T-helper 2 cell treated with Interferon-gamma antibody and Interleukin-4, amounts not matched to agents 5 μg/mL and 100 μg/mL, for 36 hours (primary cell): ENCODE measurements around the gene UBE2L3.
"Not testable (repeated sequence)": the region's sequence is repeated elsewhere in the genome, so short reads cannot be mapped to it uniquely, and the experiment has no call there.

Source experiments
- DNase-seq: peaks from one replicate; pipeline ENCODE4 v3.0.0; 2021; ENCODE audit warnings: low spot score
- H3K27ac Mint-ChIP-seq: one replicate; pipeline ENCODE4 v1.8.0; 2021; ENCODE audit warnings: mild to moderate bottlenecking, mixed read lengths
- H3K27me3 Mint-ChIP-seq: one replicate; pipeline ENCODE4 v1.8.0; 2021; ENCODE audit warnings: low read depth, mixed read lengths
- H3K36me3 Mint-ChIP-seq: one replicate; pipeline ENCODE4 v1.8.0; 2021; ENCODE audit warnings: low read depth, mixed read lengths
- H3K4me1 Mint-ChIP-seq: one replicate; pipeline ENCODE4 v1.8.0; 2021; ENCODE audit warnings: low read depth, mixed read lengths
- H3K4me3 Mint-ChIP-seq: one replicate; pipeline ENCODE4 v1.8.0; 2022; ENCODE audit warnings: mild to moderate bottlenecking, moderate library complexity, mixed read lengths
- H3K9me3 Mint-ChIP-seq: one replicate; pipeline ENCODE4 v1.8.0; 2021; ENCODE audit warnings: mixed read lengths

Gene UBE2L3

DNA sequence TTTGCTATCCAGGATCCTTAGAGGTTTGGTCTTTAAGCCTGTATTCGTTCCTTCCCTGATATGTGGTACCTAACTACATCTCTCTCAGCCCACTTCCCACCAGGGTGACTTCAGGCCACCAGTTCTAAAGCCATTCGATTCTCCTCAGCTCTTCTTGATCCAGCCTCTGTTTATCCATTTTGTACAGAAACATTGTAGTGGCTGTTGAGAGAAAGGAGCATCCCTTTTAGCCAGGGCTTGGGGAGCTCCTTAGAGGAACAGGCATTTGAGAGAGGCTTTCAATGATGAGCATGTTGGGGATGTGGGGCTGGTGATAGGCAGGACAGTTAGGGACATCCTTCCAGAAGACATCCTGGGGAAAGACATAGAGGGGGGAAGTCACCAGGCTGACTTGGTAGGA lies 17.9 kb downstream of the UBE2L3 start:
- no peak overlapping the region for H3K4me3 Mint-ChIP-seq
- no peaks in the 10 kb centered on the region for H3K27me3 Mint-ChIP-seq
- DNase-seq, result no peak
- peaks cover 20% of the 10 kb centered on the region for H3K4me1 Mint-ChIP-seq
- H3K36me3 Mint-ChIP-seq, result peaks cover 7% of the 10 kb centered on the region
- peak overlapping the region; percentile 28 for H3K27ac Mint-ChIP-seq
- no peaks in the 10 kb centered on the region for H3K9me3 Mint-ChIP-seq

DNA sequence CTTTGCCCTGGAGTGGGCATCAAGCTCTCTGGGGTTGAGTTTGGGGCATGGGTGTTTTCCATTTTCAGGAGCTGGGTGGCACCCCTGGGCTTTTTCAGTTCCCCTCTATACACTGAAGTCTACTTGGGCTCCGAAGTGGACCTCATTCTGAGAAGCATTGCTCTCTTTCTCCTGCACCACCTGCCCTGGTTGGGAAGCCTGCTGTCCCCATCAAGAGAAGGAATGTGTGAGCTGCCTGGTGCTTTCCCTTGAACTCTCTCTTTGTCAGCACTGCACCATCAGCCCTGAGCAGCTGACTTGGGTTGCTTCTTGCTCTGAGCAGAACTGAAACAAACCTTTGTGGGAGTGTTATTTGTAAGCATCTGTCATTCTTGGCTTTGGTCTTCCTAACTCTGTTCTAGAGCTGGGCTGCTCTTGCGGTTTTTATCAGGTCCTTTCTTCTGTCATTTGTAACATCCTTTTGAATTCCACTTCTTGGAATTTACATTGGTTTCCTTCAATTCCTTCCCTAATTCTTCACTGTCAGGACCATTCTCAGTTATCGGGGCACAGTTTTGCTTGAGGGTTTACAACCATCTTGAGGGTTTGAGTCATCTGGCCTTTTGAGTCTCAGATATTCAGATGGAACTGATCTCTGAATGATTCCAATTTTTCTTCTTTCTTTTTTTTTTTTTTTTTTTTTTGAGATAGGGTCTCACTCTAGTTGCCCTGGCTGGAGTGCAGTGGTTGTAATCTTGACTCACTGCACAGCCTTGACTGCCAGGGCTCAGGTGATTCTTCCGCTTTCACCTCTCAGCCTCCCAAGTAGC lies 20.5 kb downstream of the UBE2L3 start:
- peak; percentile 67 for DNase-seq
- peaks cover 23% of the 10 kb centered on the region for H3K4me1 Mint-ChIP-seq
- H3K9me3 Mint-ChIP-seq, result no peaks in the 10 kb centered on the region
- peak overlapping the region; percentile 71 for H3K27ac Mint-ChIP-seq
- H3K36me3 Mint-ChIP-seq, result peaks cover 22% of the 10 kb centered on the region
- H3K4me3 Mint-ChIP-seq, result peak overlapping the region; percentile 25
- no peaks in the 10 kb centered on the region for H3K27me3 Mint-ChIP-seq

DNA sequence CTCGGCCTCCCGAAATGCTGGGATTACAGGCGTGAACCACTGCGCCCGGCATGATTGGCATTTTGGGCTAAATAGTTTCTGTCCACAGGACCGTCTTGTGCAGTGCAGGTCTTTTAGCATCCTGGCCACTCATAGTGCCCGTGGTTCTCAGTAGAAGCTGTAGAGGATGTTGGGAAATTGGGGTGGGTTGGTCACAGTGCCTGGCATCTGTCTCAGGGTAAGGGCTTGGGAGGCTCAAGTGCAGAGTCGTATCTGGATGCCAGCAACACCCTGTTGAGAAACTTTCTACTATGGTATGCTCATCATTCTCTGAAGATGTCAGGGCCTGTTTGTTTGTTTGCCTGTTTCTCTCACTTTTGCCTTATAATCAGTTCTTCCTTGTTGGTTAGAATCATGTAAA lies 21.9 kb downstream of the UBE2L3 start:
- DNase-seq, result no peak
- peaks cover 36% of the 10 kb centered on the region for H3K36me3 Mint-ChIP-seq
- no peaks in the 10 kb centered on the region for H3K27me3 Mint-ChIP-seq
- H3K27ac Mint-ChIP-seq, result no peak overlapping the region
- no peak overlapping the region for H3K4me3 Mint-ChIP-seq
- H3K4me1 Mint-ChIP-seq, result peaks cover 22% of the 10 kb centered on the region
- H3K9me3 Mint-ChIP-seq, result no peaks in the 10 kb centered on the region

DNA sequence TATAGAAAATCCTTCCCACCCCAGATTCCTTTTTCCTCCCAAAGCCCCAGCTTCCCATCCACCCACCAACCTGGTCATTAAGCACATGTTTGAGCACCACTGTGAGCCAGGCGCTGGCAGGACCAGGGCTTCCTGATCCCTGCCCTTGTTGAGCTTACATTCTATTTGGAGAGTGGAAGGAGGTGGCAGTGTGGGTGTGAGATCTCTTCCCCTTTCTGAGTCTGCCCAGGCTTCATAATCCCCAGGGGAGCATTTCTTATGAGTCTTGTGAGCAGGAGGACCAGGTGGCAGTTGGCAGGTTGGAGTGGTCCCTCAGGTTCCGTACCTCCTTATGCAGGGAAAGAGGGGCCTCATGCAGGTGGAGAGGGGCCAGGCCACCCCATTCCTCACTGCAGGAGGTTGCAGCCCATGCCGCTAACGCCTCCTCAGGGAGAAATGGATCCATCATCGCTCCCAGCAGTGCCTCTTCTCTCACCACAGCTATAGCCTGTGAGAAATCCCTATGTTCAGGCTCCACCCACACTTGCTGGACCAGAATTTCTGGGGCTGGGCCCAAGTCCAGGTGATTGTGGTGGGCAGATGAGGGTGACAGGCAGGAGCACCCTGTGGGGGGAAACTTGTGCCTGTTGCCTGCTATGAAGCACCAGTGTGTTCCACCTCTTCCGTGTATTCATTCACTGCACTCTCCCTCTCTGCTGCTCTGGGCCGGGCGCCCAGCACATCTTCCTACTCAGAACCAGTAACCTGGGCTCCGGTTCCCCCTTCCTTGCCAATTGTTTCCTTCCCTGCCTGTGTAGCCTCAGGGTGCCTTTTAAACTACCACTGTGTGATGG lies 23.5 kb downstream of the UBE2L3 start:
- no peak overlapping the region for H3K4me3 Mint-ChIP-seq
- H3K27me3 Mint-ChIP-seq, result no peaks in the 10 kb centered on the region
- H3K4me1 Mint-ChIP-seq, result peaks cover 22% of the 10 kb centered on the region
- no peak for DNase-seq
- no peaks in the 10 kb centered on the region for H3K9me3 Mint-ChIP-seq
- no peak overlapping the region for H3K27ac Mint-ChIP-seq
- peaks cover 47% of the 10 kb centered on the region for H3K36me3 Mint-ChIP-seq

DNA sequence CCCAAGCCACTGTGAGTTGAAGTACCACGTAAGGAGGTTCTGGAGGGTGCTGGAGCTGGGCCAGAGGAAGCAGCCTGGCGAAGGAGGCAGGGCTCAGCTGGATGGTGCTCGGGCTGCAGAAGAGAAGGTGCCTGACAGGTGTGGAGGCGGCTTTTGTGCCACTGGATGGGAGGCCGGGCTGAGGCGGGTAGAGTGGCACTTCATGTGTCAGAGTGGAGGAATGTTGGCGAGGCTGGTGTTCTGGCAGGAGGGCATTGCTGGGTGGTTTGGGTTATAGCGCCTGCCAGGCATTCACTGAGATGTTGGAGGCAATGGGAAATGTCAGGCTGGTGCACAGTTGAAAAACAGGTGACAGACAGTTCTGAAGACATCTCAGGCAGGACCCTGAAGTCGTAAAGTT lies 24.2 kb downstream of the UBE2L3 start:
- no peak overlapping the region for H3K27ac Mint-ChIP-seq
- H3K9me3 Mint-ChIP-seq, result no peaks in the 10 kb centered on the region
- H3K27me3 Mint-ChIP-seq, result no peaks in the 10 kb centered on the region
- no peak for DNase-seq
- peaks cover 51% of the 10 kb centered on the region for H3K36me3 Mint-ChIP-seq
- H3K4me1 Mint-ChIP-seq, result peaks cover 22% of the 10 kb centered on the region
- no peak overlapping the region for H3K4me3 Mint-ChIP-seq

DNA sequence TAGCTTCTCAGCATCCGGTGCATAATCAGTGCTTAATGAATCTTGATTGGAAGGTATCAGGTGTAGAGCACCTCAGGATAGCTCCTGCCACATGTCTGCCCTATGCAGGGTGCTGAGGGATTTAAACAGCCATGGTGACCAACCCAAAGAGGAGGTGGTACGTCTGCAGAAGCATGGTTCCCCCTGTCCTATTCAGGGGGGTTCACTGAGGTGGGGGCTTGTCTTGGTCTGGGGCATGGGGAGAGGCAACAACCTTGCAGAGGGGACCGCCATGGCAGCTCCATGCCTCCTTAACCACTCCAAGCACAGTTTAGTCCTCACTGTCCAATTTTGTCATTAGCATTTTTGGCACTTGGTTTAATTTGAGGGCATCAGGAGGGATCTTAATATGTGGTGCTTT lies 24.9 kb downstream of the UBE2L3 start:
- Mint-ChIP-seq H3K4me3 (no peak overlapping the region), H3K27me3 (no peaks in the 10 kb centered on the region), H3K36me3 (peaks cover 52% of the 10 kb centered on the region), H3K27ac (no peak overlapping the region), H3K9me3 (no peaks in the 10 kb centered on the region), H3K4me1 (peaks cover 19% of the 10 kb centered on the region)
- no peak for DNase-seq

DNA sequence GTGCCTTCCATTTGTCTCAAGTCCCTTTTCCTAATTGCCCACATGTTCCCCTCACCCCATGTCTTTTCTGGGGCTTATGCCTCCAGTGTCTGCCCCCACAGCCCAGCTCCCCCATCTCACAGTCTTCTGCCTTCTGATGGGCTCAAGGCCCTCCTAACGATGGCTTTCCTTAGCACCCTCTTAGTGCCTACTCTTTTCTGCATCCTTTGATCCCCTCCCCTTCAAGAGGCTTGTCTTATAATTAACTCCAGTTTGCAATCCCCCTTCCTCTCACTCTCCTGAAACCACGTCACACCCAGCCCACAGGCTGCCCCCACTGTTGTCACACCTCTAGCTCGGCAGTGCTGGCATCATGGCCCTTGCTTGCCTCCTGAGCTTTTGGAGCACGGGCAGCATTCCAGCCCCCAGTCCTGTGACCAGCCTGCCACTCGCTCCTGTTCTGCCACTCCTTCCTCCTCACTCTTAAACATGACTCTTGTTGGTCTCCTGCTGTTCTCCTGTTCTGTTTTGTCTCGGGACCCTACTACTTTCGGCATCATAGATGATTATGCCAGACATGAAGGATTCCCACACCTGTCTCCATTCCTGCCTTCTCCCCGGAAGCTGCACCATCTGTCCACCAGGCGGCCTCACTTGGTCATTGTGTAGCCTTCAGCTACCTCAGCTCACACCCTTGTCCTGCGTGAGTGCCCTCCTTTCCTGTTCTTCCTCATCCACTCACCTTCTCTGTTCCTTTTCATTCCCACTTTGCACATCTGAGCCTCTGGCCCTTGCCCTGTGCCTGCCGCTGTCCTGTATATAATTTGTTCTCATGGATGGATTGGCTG lies 26.1 kb downstream of the UBE2L3 start:
- Mint-ChIP-seq H3K4me1 (peaks cover 11% of the 10 kb centered on the region), H3K36me3 (peaks cover 54% of the 10 kb centered on the region), H3K27me3 (no peaks in the 10 kb centered on the region), H3K4me3 (no peak overlapping the region), H3K9me3 (no peaks in the 10 kb centered on the region), H3K27ac (peak overlapping the region; percentile 21)
- DNase-seq, result no peak

DNA sequence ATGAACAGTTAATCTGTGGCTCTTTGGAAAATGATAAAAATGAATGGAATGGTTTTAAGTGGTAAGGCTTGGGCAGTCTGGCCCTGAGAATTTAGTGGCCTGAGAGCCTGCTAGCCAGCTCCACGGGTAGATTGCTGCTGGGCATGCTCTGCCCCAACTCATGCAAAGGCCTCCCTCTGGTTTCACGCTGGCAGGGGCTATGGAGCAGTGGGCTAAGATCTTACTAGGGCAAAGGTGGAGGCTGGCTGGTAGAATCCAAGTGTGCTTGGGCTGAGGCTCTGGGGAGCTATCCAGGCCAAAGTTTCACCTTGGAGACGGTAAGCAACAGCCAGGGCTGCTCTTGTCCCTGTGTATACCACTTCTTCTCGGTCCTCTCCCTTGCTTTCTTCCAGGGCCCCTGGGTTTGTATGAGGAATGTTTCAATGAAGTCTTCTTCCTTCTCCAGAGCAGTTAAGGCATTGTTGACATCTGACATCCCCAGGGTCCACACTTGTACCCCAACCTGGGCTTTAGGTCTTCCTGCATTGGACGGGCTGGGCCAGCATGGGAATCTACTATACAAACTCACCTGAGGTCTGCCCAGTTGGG lies 27.4 kb downstream of the UBE2L3 start:
- H3K27me3 Mint-ChIP-seq, result no peaks in the 10 kb centered on the region
- H3K9me3 Mint-ChIP-seq, result no peaks in the 10 kb centered on the region
- H3K27ac Mint-ChIP-seq, result no peak overlapping the region
- peaks cover 9% of the 10 kb centered on the region for H3K4me1 Mint-ChIP-seq
- no peak overlapping the region for H3K4me3 Mint-ChIP-seq
- H3K36me3 Mint-ChIP-seq, result peaks cover 60% of the 10 kb centered on the region
- no peak for DNase-seq

DNA sequence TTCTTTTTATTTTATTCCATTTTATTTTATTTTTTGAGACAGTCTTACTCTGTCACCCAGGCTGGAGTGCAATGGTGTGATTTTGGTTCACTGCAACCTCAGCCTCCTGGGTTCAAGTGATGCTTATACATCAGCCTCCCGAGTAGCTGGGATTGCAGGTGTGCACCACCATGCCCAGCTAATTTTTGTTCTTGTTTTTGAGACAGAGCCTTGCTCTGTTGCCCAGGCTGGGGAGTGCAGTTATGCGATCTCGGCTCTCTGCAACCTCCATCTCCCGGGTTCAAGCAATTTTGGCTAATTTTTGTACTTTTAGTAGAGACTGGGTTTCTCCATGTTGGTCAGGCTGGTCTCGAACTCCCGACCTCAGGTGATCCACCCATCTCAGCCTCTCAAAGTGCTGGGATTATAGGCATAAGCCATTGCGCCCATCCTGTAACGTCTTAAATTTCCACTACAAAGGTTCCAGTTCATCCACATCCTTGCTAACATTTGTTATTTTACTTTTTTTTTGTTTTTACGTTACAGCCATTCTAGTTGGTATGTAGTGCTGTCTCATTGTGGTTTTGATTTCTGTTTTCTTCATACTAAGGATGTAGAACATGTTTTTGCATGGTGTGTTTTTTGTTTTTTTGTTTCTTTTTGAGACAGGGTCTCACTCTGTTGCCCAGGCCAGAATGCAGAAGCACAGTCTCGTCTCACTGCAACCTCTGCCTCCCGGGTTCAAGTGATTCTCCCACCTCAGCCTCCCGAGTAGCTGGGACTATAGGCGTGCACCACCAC lies 29.0 kb downstream of the UBE2L3 start:
- H3K27me3 Mint-ChIP-seq, H3K4me3 Mint-ChIP-seq, H3K27ac Mint-ChIP-seq, DNase-seq, H3K9me3 Mint-ChIP-seq, H3K4me1 Mint-ChIP-seq: not testable (repeated sequence)
- H3K36me3 Mint-ChIP-seq, result peaks cover 54% of the 10 kb centered on the region

DNA sequence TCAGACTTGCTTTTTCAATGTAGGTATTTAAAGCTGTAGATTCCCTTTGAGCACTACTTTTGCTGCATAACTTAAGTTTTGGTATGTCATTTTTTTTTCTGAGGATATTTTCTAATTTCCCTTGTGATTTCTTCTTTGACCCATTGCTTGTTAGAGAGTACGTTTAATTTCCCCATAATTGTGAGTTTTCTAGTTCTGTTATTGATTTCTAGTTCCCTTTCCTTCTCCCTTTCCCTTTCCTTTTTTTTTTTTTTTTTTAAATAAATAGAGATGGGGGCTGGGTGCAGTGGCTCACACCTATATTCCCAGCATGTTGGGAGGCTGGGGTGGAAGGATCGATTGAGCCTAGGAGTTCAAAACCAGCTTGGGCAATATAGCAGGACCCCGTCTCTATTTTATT lies 30.8 kb downstream of the UBE2L3 start:
- DNase-seq, result no peak
- peak overlapping the region; percentile 63 for H3K27ac Mint-ChIP-seq
- no peaks in the 10 kb centered on the region for H3K9me3 Mint-ChIP-seq
- H3K4me3 Mint-ChIP-seq, result no peak overlapping the region
- no peaks in the 10 kb centered on the region for H3K27me3 Mint-ChIP-seq
- H3K36me3 Mint-ChIP-seq, result peaks cover 48% of the 10 kb centered on the region
- peaks cover 7% of the 10 kb centered on the region for H3K4me1 Mint-ChIP-seq

DNA sequence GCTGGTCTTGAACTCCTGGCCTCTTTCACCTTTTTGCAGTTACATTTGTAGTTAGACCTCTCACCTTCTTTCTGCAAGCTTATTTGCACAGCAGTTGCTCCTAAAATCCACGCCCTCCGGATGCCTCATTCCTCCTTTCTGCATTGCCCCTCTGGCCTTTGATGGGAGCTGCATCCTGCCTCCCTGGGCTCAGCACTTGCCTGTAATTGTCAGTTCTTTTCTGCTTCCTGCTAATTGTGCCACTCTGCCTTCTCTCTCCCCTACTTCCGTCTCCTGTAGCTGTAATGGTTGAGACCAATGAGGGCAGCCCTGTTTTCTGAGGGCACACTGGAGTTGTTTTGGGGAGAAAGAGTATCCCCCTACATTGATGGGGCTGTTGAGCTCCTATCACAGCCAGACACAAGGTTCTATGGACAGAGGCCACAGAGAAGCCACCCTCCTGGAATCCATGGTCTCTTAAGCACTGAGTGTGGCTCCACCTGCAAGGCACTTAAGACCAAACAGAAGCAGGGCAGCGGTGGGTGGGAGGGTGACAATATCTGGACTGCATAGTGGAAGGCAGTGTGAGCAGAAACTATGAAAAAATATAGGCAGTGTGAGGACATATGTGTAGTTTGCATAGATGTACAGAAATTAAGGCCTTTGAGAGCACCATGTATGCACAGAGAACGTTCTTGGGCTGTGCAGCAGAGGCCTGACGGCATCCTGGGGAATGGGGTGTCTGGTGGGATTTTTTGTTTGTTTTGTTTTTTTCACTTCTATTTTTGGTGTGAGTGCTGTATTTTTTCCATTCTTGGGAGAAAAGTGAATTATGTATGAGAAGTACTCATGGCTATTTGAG lies 31.8 kb downstream of the UBE2L3 start:
- H3K27ac Mint-ChIP-seq, result peak overlapping the region; percentile 29
- no peaks in the 10 kb centered on the region for H3K27me3 Mint-ChIP-seq
- DNase-seq, result no peak
- H3K4me1 Mint-ChIP-seq, result peaks cover 7% of the 10 kb centered on the region
- peaks cover 38% of the 10 kb centered on the region for H3K36me3 Mint-ChIP-seq
- no peaks in the 10 kb centered on the region for H3K9me3 Mint-ChIP-seq
- H3K4me3 Mint-ChIP-seq, result no peak overlapping the region

DNA sequence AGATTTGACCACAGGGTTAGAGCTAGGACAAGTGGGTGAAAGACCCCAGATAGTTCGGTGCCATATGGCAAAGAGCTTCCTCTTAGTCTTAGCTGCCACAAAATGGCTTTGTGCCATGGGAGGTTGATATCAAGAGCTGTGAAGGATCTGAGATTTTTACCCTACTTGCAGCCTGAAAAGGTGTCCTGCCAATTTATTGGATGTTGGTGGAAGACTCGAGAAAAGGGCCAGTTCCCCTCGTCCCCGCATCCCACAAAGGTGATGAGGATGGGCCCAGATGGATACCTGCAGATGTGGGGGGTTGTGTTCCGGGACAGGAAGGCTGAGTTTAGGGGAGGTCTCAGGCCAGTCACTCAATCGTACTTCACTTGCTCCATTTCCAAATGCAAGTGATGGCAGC lies 35.1 kb downstream of the UBE2L3 start:
- Mint-ChIP-seq H3K36me3 (peaks cover 20% of the 10 kb centered on the region), H3K9me3 (no peaks in the 10 kb centered on the region), H3K27ac (no peak overlapping the region), H3K27me3 (no peaks in the 10 kb centered on the region), H3K4me1 (peaks cover 9% of the 10 kb centered on the region), H3K4me3 (no peak overlapping the region)
- DNase-seq, result no peak
